KOPT-K1 (cell line): ENCODE data around the gene AMER2.

Source experiments
- H3K27ac ChIP-seq: fragments of 200-600 bp; sonication (generic); 2 replicates; pipeline ENCODE4 v1.5.1; 2016; ENCODE audit warnings: antibody characterized with exemption, mild to moderate bottlenecking, low read depth, low read length; ENCODE audit not compliant: poor library complexity, severe bottlenecking
- H3K36me3 ChIP-seq: fragments of 200-600 bp; sonication (generic); 2 replicates; pipeline ENCODE4 v1.5.1; 2017; ENCODE audit warnings: antibody characterized with exemption, mild to moderate bottlenecking, low read length, moderate library complexity; ENCODE audit not compliant: insufficient read depth
- H3K9me3 ChIP-seq: fragments of 200-600 bp; sonication (generic); 2 replicates; pipeline ENCODE4 v1.5.1; 2017; ENCODE audit warnings: antibody characterized with exemption, low read length, mild to moderate bottlenecking; ENCODE audit not compliant: insufficient read depth, poor library complexity, severe bottlenecking

The AMER2 gene

DNA sequence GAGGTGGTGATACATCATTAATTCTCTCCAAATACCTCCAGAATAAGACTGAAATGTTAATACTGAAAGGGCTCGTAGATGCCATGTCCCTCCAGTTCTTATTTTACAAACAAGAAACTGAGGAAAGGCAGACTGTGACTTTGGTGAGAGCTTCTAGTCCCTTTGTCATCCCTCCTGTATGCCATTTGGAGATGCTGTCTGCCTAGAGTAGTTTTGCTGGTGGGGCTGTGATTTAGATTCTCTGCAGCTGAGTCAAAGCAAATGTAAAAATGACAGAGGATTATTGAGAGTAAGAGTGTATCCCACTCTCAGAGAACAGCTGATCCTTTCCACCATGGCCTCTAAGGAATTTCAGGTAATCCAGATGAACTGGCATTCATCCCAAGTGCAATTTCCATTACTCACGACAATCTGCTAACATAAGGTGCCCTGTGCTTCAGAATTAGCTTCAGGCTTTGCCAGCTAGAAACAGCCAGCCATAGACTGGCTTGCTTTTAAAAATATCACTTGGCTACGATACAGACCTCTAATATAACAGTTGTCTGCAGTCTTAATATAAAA is 59.3 kb downstream of the AMER2 start:
- Histone ChIP-seq H3K36me3 (no peaks in the 10 kb centered on the region), H3K27ac (no peak overlapping the region), H3K9me3 (no peaks in the 10 kb centered on the region)
